VCaP (cell line): ENCODE measurements around the gene DDX42.

Source experiments
- H3K27ac ChIP-seq: fragments of 450-650 bp; 2 replicates; pipeline ENCODE4 v1.5.1; 2017
- CTCF ChIP-seq: fragments of 450-650 bp; conservative IDR thresholded peaks from 2 replicates; pipeline ENCODE4 v1.5.1; 2017; ENCODE audit warnings: mild to moderate bottlenecking, moderate library complexity

The DDX42 gene, protein sequence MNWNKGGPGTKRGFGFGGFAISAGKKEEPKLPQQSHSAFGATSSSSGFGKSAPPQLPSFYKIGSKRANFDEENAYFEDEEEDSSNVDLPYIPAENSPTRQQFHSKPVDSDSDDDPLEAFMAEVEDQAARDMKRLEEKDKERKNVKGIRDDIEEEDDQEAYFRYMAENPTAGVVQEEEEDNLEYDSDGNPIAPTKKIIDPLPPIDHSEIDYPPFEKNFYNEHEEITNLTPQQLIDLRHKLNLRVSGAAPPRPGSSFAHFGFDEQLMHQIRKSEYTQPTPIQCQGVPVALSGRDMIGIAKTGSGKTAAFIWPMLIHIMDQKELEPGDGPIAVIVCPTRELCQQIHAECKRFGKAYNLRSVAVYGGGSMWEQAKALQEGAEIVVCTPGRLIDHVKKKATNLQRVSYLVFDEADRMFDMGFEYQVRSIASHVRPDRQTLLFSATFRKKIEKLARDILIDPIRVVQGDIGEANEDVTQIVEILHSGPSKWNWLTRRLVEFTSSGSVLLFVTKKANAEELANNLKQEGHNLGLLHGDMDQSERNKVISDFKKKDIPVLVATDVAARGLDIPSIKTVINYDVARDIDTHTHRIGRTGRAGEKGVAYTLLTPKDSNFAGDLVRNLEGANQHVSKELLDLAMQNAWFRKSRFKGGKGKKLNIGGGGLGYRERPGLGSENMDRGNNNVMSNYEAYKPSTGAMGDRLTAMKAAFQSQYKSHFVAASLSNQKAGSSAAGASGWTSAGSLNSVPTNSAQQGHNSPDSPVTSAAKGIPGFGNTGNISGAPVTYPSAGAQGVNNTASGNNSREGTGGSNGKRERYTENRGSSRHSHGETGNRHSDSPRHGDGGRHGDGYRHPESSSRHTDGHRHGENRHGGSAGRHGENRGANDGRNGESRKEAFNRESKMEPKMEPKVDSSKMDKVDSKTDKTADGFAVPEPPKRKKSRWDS

GRCh38 chr17:63774141-63774968 lies at the start of gene DDX42:
Gene DDX42 (plus strand): TSS chr17:63774170. CDS start chr17:63787050, 12,880 bp downstream.
- peak within 1 kb of the TSS; percentile 98 for H3K27ac ChIP-seq
- peak; percentile 22; the same call in 1 of the 2 replicates for TF ChIP-seq CTCF

DNA sequence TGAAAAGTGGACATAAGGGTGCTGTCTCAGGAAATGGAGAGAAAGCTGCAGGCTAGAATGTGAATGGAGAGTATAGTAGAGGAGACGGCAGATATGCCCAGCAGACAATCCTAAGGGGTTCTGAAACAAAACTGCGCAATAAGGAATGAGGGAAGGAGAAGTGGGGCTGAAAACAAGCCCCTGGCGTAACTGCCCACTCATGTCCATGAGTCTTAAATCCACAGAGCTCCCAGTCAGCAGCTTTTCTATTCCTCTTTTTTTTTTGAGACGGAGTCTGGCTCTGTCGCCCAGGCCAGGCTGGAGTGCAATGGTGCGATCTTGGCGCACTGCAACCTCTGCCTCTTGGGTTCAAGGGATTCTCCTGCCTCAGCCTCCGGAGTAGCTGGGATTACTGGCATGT lies 38.3 kb upstream of the DDX42 start:
- TF ChIP-seq CTCF = no peak
- no peak overlapping the region for H3K27ac ChIP-seq

DNA sequence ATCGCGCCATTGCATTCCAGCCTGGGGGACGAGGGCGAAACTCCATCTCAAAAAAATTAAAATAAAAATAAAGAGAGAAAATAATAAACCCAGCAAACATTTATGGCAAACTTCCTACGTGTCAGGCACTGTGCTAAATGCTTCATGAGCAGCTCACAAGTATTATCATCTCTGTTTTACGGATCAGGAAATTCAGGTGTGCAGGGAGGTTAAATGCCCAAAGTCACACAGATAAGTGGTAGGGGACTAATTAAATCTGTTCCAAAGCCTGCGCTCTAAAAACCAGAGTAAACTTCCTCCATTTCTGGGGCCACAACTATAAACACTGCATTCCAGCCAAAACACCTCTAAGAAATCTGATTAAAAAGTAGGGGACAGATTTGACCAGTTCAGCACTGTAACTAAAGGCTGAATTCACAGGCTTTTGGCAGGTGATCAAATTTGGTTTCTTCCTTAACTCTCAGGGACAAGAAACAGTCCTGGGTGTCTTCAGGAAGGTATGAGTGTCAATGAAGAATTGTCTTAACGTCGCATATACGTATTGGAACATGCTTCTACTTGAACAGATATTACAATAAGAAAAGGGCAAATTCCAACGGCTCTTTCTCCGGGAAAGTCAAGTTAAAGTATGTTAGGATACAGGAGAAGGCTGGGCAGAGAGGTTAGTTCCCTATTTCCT lies 33.4 kb upstream of the DDX42 start:
- no peak for TF ChIP-seq CTCF
- H3K27ac ChIP-seq = peak overlapping the region; percentile 97

DNA sequence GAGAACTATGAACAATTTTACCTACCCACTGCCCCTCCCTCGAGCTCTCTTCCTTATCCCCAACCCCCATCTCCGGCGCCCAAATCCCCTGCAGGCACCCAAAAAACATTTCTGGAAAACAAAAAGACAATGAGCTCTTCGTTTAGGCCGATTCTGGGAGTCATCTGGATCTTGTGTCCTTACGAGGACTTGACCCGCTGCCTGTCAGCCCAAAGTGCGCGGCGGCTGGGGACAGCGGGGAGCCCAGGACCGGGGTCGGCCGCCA lies 32.9 kb upstream of the DDX42 start:
- H3K27ac ChIP-seq = peak overlapping the region; percentile 97
- no peak for TF ChIP-seq CTCF

DNA sequence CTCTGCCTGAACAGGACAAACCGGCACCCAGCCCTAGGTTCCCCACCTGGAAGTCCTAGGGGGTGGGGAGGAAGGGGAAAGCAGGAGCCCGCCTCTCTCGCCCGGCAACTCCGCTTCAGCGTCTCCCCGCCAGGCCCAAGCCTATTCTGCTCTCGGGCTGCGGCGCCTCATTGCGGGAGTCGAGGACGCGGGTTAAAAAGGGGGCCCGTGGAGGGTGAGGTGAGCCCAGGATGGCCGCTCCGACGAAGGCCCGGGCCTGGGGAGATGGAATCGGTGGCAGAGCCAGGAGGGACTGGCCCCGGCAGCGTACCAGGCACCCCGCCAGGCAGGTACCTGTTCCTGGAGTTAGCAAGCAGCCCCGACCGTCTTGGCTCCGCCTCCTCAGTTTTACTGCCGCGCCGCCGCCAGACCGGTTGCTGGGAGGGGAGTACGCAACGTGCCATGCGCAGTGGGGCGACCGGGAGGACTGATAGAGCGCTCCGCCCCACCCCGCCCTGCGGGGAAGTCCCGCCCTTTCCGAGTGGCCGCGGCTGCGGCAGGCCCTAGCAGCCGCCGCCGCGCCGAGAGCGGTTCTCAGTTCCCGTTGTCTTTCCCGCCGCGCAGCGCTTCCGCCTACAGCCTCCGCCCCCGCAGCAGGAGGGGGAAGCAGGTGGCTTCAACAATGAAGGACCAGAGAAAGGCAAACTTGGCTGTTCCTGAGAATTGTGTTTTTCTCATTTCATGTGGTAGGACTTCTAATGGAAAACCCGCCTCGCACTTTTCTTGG lies 32.4 kb upstream of the DDX42 start, which contains the start of gene STRADA:
Gene STRADA, minus strand, starts transcription at position 392 of the 766 bp plus-strand sequence. CDS start 13,430 bp downstream, outside the sequence.
- TF ChIP-seq CTCF = no peak
- H3K27ac ChIP-seq = peak within 1 kb of the TSS; percentile 97

DNA sequence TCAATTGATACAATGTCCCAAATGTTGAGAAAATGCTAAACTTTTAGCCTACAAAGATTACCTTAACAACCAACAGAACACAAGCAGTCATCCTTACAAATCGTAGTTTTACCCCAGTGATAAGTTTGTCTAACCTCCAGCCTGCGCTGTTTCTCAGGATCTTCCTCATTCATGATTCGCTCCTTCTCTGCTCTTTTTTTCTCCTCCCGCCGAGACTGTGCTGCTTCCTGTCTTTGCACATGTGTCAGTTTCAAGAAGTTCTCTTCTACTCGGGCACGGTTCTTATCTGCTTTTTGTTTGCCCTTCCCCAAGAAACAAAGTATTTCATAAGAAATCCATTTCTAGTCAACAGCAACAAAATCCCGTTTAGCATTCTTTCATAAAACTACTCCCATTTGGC lies 22.2 kb upstream of the DDX42 start:
- TF ChIP-seq CTCF = no peak
- H3K27ac ChIP-seq = no peak overlapping the region
